Breast epithelium (tissue), 4 donors: ENCODE measurements around the gene CR1. TPM values are rescaled to one million over a fixed set of nuclear protein-coding genes. Genes with fewer than 3 reads are reported as not detected.
"Not testable (repeated sequence)": the region's sequence is repeated elsewhere in the genome, so short reads cannot be mapped to it uniquely, and the experiment has no call there.

Experiments used
- DNase-seq, 2 donors: peaks; one replicate each; pipeline ENCODE4 v3.0.0-alpha.2; 2019; ENCODE audit warnings: low spot score in 2 of 2
- H3K27ac ChIP-seq, 2 donors: fragments of 200-600 bp; sonication (generic) in 1 of 2; one replicate each; pipeline ENCODE4 v1.5.1; 2016 to 2019; ENCODE audit warnings: mild to moderate bottlenecking in 1 of 2
- H3K27me3 ChIP-seq, 2 donors: fragments of 200-600 bp; sonication (generic) in 1 of 2; one replicate each; pipeline versions ENCODE4 v1.5.1 to v1.6.0; 2017 to 2019; ENCODE audit warnings: control low read depth in 1 of 2, mild to moderate bottlenecking in 1 of 2
- H3K36me3 ChIP-seq: fragments of 200-600 bp; one replicate; pipeline ENCODE4 v1.5.1; 2019
- H3K4me1 ChIP-seq, 2 donors: fragments of 200-600 bp; sonication (generic); one replicate each; pipeline ENCODE4 v1.5.1; 2016 to 2019; ENCODE audit warnings: control low read depth in 1 of 2
- H3K4me3 ChIP-seq, 3 donors: fragments of 200-600 bp; sonication (generic); 1 replicate in 2 of 3; 2 replicates in 1 of 3; pipeline ENCODE4 v1.5.1; 2016 to 2019; ENCODE audit warnings: mild to moderate bottlenecking in 3 of 3, moderate library complexity in 2 of 3
- H3K9me3 ChIP-seq, 2 donors: fragments of 200-600 bp; sonication (generic) in 1 of 2; one replicate each; pipeline ENCODE4 v1.5.1; 2016 to 2019; ENCODE audit warnings: control low read depth in 1 of 2
- POLR2A ChIP-seq: fragments of 450-650 bp; IDR thresholded peaks from one replicate; pipeline ENCODE4 v1.6.1; 2016; ENCODE audit warnings: antibody characterized with exemption, mild to moderate bottlenecking, moderate library complexity
- POLR2AphosphoS5 ChIP-seq, 3 donors: sonication (generic); formaldehyde crosslinking; IDR thresholded peaks; one replicate each; pipeline ENCODE4 v1.6.1; 2017; ENCODE audit warnings: antibody characterized with exemption in 3 of 3
- intact Hi-C: fragments of 100-400 bp; cut with DNase I; formaldehyde crosslinking; loops from one replicate; pipeline ENCODE4 v1.15.1; 2023; ENCODE audit warnings: low total_unique reads
- total RNA-seq, 3 donors: library from RNA; depleted of rRNA; stranded (reverse); fragments of >200 nt; gene quantifications; one replicate each; pipeline ENCODE4 v1.1.0, GENCODE V29; 2016
- TF ChIP-seq, protein P1 (sequence below), 3 donors: fragments of 450-650 bp; IDR thresholded peaks; one replicate each; pipeline ENCODE4 v1.5.1; 2016 to 2017; ENCODE audit warnings: antibody characterized with exemption in 3 of 3, mild to moderate bottlenecking in 3 of 3, moderate library complexity in 3 of 3

CR1 gene
- total RNA-seq, 3 donors from 2014 or later = 2.0 to 14.7 (median 3.7) TPM

GRCh38 chr1:207626972-207627337 lies 131.0 kb downstream of the CR1 start:
- H3K4me3 ChIP-seq = no peak overlapping the region
- no peak for TF ChIP-seq POLR2AphosphoS5 (IDR thresholded peaks at IDR 0.05)
- no peak for DNase-seq
- no peaks in the 10 kb centered on the region for H3K27me3 ChIP-seq
- H3K27ac ChIP-seq = no peak overlapping the region
- intact Hi-C loops = no loop called here
- H3K9me3 ChIP-seq = no peaks in the 10 kb centered on the region
- H3K36me3 ChIP-seq = no peaks in the 10 kb centered on the region
- no peaks in the 10 kb centered on the region for H3K4me1 ChIP-seq

DNA sequence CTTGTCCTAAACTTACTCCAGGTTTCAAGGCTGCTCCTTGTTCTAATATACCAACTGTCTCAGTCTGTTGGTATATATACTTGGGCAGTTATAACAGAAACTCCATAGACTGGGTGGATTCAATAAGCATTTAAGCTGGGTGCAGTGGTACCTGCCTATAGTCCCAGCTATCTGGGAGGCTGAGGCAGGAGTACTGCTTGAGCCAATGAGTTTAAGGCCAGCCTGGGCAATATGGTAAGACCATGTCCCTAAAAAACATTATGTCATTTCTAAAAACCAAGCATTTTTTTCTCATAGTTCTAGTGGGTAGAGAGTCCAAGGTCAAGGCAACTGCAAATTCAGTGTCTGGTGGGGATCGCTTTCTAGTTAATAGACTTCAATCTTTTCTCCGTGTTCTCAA lies 131.5 kb downstream of the CR1 start:
- intact Hi-C loops = no loop called here
- Histone ChIP-seq H3K4me3 (no peak overlapping the region), H3K4me1 (no peaks in the 10 kb centered on the region), H3K36me3 (no peaks in the 10 kb centered on the region), H3K27ac (no peak overlapping the region), H3K9me3 (no peaks in the 10 kb centered on the region), H3K27me3 (no peaks in the 10 kb centered on the region)
- no peak for DNase-seq
- TF ChIP-seq POLR2AphosphoS5 (IDR thresholded peaks at IDR 0.05) (no peak), POLR2A (no peak)
- TF ChIP-seq, protein P1, sequence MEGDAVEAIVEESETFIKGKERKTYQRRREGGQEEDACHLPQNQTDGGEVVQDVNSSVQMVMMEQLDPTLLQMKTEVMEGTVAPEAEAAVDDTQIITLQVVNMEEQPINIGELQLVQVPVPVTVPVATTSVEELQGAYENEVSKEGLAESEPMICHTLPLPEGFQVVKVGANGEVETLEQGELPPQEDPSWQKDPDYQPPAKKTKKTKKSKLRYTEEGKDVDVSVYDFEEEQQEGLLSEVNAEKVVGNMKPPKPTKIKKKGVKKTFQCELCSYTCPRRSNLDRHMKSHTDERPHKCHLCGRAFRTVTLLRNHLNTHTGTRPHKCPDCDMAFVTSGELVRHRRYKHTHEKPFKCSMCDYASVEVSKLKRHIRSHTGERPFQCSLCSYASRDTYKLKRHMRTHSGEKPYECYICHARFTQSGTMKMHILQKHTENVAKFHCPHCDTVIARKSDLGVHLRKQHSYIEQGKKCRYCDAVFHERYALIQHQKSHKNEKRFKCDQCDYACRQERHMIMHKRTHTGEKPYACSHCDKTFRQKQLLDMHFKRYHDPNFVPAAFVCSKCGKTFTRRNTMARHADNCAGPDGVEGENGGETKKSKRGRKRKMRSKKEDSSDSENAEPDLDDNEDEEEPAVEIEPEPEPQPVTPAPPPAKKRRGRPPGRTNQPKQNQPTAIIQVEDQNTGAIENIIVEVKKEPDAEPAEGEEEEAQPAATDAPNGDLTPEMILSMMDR (IDR thresholded peaks at IDR 0.05) = no peak

GRCh38 chr1:207628776-207629175 lies 132.8 kb downstream of the CR1 start:
- Histone ChIP-seq H3K36me3 (no peaks in the 10 kb centered on the region), H3K4me3 (no peak overlapping the region), H3K9me3 (no peaks in the 10 kb centered on the region), H3K27me3 (no peaks in the 10 kb centered on the region), H3K4me1 (no peaks in the 10 kb centered on the region), H3K27ac (no peak overlapping the region)
- DNase-seq = no peak
- intact Hi-C loops = no loop called here
- TF ChIP-seq POLR2A (no peak), POLR2AphosphoS5 (IDR thresholded peaks at IDR 0.05) (no peak)
- TF ChIP-seq, protein P1 (IDR thresholded peaks at IDR 0.05) = no peak

DNA sequence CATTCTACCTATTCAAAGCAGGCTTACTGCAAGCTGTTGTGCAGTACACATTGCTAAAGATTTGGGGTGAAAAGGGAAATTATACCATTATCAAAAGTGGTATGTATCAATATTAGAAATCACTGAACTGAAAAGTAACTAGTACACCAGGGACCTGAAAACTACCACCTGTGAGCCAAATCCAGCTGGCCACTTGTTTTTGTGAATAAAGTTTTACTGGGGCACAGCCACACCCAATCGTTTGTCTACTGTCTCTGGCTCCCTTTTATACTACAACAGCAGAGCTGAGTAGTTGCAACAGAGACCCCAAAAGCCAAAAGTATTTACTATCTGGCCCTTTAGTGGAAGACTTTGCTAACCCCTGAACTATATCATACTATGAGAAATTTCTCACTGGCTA lies 135.2 kb downstream of the CR1 start:
- no peaks in the 10 kb centered on the region for H3K4me1 ChIP-seq
- H3K27me3 ChIP-seq = no peaks in the 10 kb centered on the region
- intact Hi-C loops = no loop called here
- no peak for TF ChIP-seq POLR2AphosphoS5 (IDR thresholded peaks at IDR 0.05)
- TF ChIP-seq, protein P1 (IDR thresholded peaks at IDR 0.05) = no peak
- TF ChIP-seq POLR2A = no peak
- no peaks in the 10 kb centered on the region for H3K9me3 ChIP-seq
- no peak for DNase-seq
- H3K4me3 ChIP-seq = no peak overlapping the region
- no peaks in the 10 kb centered on the region for H3K36me3 ChIP-seq
- no peak overlapping the region for H3K27ac ChIP-seq

- Histone ChIP-seq H3K9me3 (no peaks in the 10 kb centered on the region), H3K27ac (no peak overlapping the region), H3K27me3 (no peaks in the 10 kb centered on the region), H3K36me3 (no peaks in the 10 kb centered on the region), H3K4me1 (no peaks in the 10 kb centered on the region), H3K4me3 (no peak overlapping the region)
- intact Hi-C loops = no loop called here
- no peak for DNase-seq
- TF ChIP-seq POLR2AphosphoS5 (IDR thresholded peaks at IDR 0.05) (no peak), POLR2A (no peak)
- TF ChIP-seq, protein P1 (IDR thresholded peaks at IDR 0.05) = no peak
Observed at GRCh38 chr1:207633226-207633625, 137.3 kb downstream of the CR1 start.

GRCh38 chr1:207633699-207634289 lies 137.8 kb downstream of the CR1 start:
- DNase-seq, intact Hi-C loops, H3K9me3 ChIP-seq: not testable (repeated sequence)

GRCh38 chr1:207634293-207634692 lies 138.3 kb downstream of the CR1 start:
- H3K27ac ChIP-seq, H3K36me3 ChIP-seq, intact Hi-C loops: not testable (repeated sequence)

More at GRCh38 chr1:207633699-207634289, 137.8 kb downstream of the CR1 start:
- H3K36me3 ChIP-seq, H3K27ac ChIP-seq, H3K4me1 ChIP-seq, H3K4me3 ChIP-seq, H3K27me3 ChIP-seq: not testable (repeated sequence)

GRCh38 chr1:207635569-207636186 lies 139.7 kb downstream of the CR1 start:
- not testable (repeated sequence) for H3K4me3 ChIP-seq, H3K9me3 ChIP-seq, H3K27ac ChIP-seq, H3K4me1 ChIP-seq, H3K36me3 ChIP-seq, DNase-seq, H3K27me3 ChIP-seq
- intact Hi-C loops = loop anchor here (5.0 kb wide), 1 partner anchor 603 kb away; the partner anchor contains the start of gene C1orf116

More at GRCh38 chr1:207634293-207634692, 138.3 kb downstream of the CR1 start:
- not testable (repeated sequence) for H3K27me3 ChIP-seq, H3K9me3 ChIP-seq, H3K4me1 ChIP-seq, H3K4me3 ChIP-seq, DNase-seq
